NCI-H187 (cell line): ENCODE measurements around the gene ZBTB43.
"Not testable (repeated sequence)": the region's sequence is repeated elsewhere in the genome, so short reads cannot be mapped to it uniquely, and the experiment has no call there.

ENCODE experiments used
- DNase-seq, 2 experiments: peaks; one replicate each; lab custom pipeline; 2025; lab: John Stamatoyannopoulos, UW

ZBTB43 gene

GRCh38 chr9:126791406-126792230, 13.2 kb upstream of the ZBTB43 start:
- DNase-seq: no peak

GRCh38 chr9:126793686-126794417, 11.0 kb upstream of the ZBTB43 start:
- no peak for DNase-seq

- no peak for DNase-seq
These were observed 10.4 kb upstream of the ZBTB43 start for GRCh38 chr9:126794441-126794840.

- no peak for DNase-seq
These were observed 8.1 kb upstream of the ZBTB43 start for GRCh38 chr9:126796758-126797157.

- no peak for DNase-seq
These were observed 6.9 kb upstream of the ZBTB43 start for GRCh38 chr9:126797903-126798302.

GRCh38 chr9:126799034-126799433, 5.8 kb upstream of the ZBTB43 start:
- DNase-seq: no peak

- no peak for DNase-seq
These were observed 2.4 kb upstream of the ZBTB43 start for GRCh38 chr9:126802318-126803059.

GRCh38 chr9:126804198-126804695, 593 bp upstream of the ZBTB43 start:
- DNase-seq: no peak

GRCh38 chr9:126805554-126806262, 868 bp downstream of the ZBTB43 start:
- DNase-seq: no peak

GRCh38 chr9:126806336-126806735, 1.5 kb downstream of the ZBTB43 start:
- DNase-seq: no peak

GRCh38 chr9:126809068-126809467, 4.2 kb downstream of the ZBTB43 start:
- DNase-seq: no peak

- not testable (repeated sequence) for DNase-seq
These were observed 5.4 kb downstream of the ZBTB43 start for GRCh38 chr9:126810221-126810620.

- DNase-seq: no peak
These were observed 8.2 kb downstream of the ZBTB43 start for GRCh38 chr9:126813072-126813471.

GRCh38 chr9:126814091-126814490, 9.3 kb downstream of the ZBTB43 start:
- no peak for DNase-seq

- DNase-seq: not testable (repeated sequence)
These were observed 12.8 kb downstream of the ZBTB43 start for GRCh38 chr9:126817615-126818014.

GRCh38 chr9:126818482-126818881, 13.6 kb downstream of the ZBTB43 start:
- no peak for DNase-seq

- no peak for DNase-seq
These were observed 14.6 kb downstream of the ZBTB43 start for GRCh38 chr9:126819482-126819881.

- no peak for DNase-seq
These were observed 17.4 kb downstream of the ZBTB43 start for GRCh38 chr9:126822278-126822677.

GRCh38 chr9:126822873-126823272, 18.0 kb downstream of the ZBTB43 start:
- no peak for DNase-seq

- not testable (repeated sequence) for DNase-seq
These were observed 19.2 kb downstream of the ZBTB43 start for GRCh38 chr9:126824052-126824451.

GRCh38 chr9:126827227-126827626, 22.4 kb downstream of the ZBTB43 start:
- DNase-seq: no peak

GRCh38 chr9:126829035-126829434, 24.2 kb downstream of the ZBTB43 start:
- DNase-seq: no peak
